Gastrocnemius medialis (tissue), 4 donors: ENCODE data around the gene MRAS. TPM values are rescaled to one million over a fixed set of nuclear protein-coding genes. Genes with fewer than 3 reads are reported as not detected.

Experiments used
- ATAC-seq, 2 donors: fragments of 150-250 bp; one replicate each; pipeline ENCODE4 v1.9.1; 2016
- DNase-seq, 2 donors: peaks; one replicate each; pipeline ENCODE4 v3.0.0-alpha.2; 2019
- H3K27ac ChIP-seq, 4 donors: fragments of 200-600 bp; sonication (generic); 1 replicate in 1 of 4; 2 replicates in 3 of 4; pipeline ENCODE4 v1.5.1; 2016 to 2018; ENCODE audit warnings: mild to moderate bottlenecking in 2 of 4, moderate library complexity in 1 of 4
- H3K27me3 ChIP-seq, 3 donors: fragments of 200-600 bp; sonication (generic) in 2 of 3; 1 replicate in 1 of 3; 2 replicates in 2 of 3; pipeline versions ENCODE4 v1.5.1 to v1.6.0; 2016 to 2019; ENCODE audit warnings: mild to moderate bottlenecking in 1 of 3, moderate library complexity in 1 of 3
- H3K36me3 ChIP-seq, 2 donors: fragments of 200-600 bp; sonication (generic) in 1 of 2; one replicate each; pipeline ENCODE4 v1.5.1; 2017 to 2018
- H3K4me1 ChIP-seq, 2 donors: fragments of 200-600 bp; sonication (generic) in 1 of 2; one replicate each; pipeline ENCODE4 v1.5.1; 2016 to 2017; ENCODE audit warnings: mild to moderate bottlenecking in 2 of 2
- H3K4me3 ChIP-seq, 4 donors: fragments of 200-600 bp; sonication (generic) in 3 of 4; 1 replicate in 1 of 4; 2 replicates in 3 of 4; pipeline ENCODE4 v1.5.1; 2016 to 2019; ENCODE audit warnings: mild to moderate bottlenecking in 2 of 4
- H3K9me3 ChIP-seq, 3 donors: fragments of 200-600 bp; sonication (generic) in 2 of 3; 1 replicate in 1 of 3; 2 replicates in 2 of 3; pipeline ENCODE4 v1.5.1; 2016 to 2019
- CTCF ChIP-seq, 5 experiments: fragments of 450-650 bp in 3 of 5; fragments of 200-600 bp in 2 of 5; sonication (generic) in 2 of 5; IDR thresholded peaks in 4 of 5; conservative IDR thresholded peaks in 1 of 5; 1 replicate in 4 of 5; 2 replicates in 1 of 5; pipeline ENCODE4 v1.5.1; 2016 to 2019; ENCODE audit warnings: antibody characterized with exemption in 5 of 5, mild to moderate bottlenecking in 3 of 5, moderate library complexity in 3 of 5
- POLR2A ChIP-seq, 2 donors: fragments of 450-650 bp; IDR thresholded peaks; one replicate each; pipeline ENCODE4 v1.6.1; 2017; ENCODE audit warnings: antibody characterized with exemption in 2 of 2, mild to moderate bottlenecking in 2 of 2, moderate library complexity in 2 of 2
- in situ Hi-C, 4 donors: fragments of 200-750 bp; cut with MboI; loops; one replicate each; pipeline versions ENCODE4 v1.15.0 to v1.8.0; 2017; ENCODE audit warnings: low sequenced_read_pairs in 4 of 4
- intact Hi-C: fragments of 100-400 bp; cut with DNase I; formaldehyde crosslinking; loops from one replicate; pipeline ENCODE4 v1.15.1; 2023; ENCODE audit warnings: low total_unique reads
- total RNA-seq, 4 donors: library from RNA; depleted of rRNA; stranded (reverse); fragments of >200 nt; gene quantifications; one replicate each; pipeline versions ENCODE4 v1.1.0 to v1.2.3, GENCODE V29; 2016

The MRAS gene
- total RNA-seq, 4 donors from 2014 or later = 45.8 to 149 (median 57.7) TPM

DNA sequence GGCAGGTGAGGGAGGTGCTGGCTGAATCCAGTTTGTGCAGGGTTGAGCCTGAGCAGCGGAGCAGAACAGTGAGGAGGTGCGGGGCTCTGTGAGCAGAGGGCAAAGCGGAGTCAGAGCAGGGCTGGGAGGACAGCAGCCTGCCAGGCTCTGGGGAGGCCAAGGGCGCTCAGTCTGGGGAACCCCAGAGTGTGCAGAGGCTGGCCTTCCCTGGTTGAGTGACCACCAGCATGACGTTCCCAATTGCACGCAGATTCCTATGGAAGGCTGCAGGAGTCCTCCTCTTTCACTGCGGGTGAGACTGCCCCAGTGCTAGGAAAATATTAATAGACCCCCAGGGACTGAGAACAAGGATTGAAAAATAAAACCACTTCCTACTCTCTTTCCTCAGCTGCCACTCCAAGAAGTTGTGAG lies 13.2 kb downstream of the MRAS start:
- peak overlapping the region; percentile 52 to 98 (median 80) for H3K27ac ChIP-seq
- no peak overlapping the region for H3K4me3 ChIP-seq
- ATAC-seq (no peak), DNase-seq (no peak)
- intact Hi-C loops (no loop called here), in situ Hi-C loops (no loop called here)
- H3K27me3 ChIP-seq = no peaks in the 10 kb centered on the region
- TF ChIP-seq POLR2A (IDR thresholded peaks at IDR 0.05) (no peak), CTCF (IDR thresholded peaks at IDR 0.05 in 4 of 5, conservative IDR thresholded peaks at IDR 0.05 in 1 of 5) (no peak)
- H3K9me3 ChIP-seq = no peaks in the 10 kb centered on the region
- H3K36me3 ChIP-seq = peaks cover 0 to 2% of the 10 kb centered on the region in 2 donors
- peaks cover 86 to 90% of the 10 kb centered on the region in 2 donors for H3K4me1 ChIP-seq

- peak overlapping the region in 2 of 4 donors; percentile 10 to 65 for H3K27ac ChIP-seq
- H3K27me3 ChIP-seq = no peaks in the 10 kb centered on the region
- no peaks in the 10 kb centered on the region for H3K36me3 ChIP-seq
- in situ Hi-C loops (no loop called here), intact Hi-C loops (no loop called here)
- ATAC-seq (no peak), DNase-seq (no peak)
- TF ChIP-seq POLR2A (IDR thresholded peaks at IDR 0.05) (no peak), CTCF (IDR thresholded peaks at IDR 0.05 in 4 of 5, conservative IDR thresholded peaks at IDR 0.05 in 1 of 5) (no peak)
- no peak overlapping the region for H3K4me3 ChIP-seq
- H3K9me3 ChIP-seq = no peaks in the 10 kb centered on the region
- H3K4me1 ChIP-seq = peaks cover 85 to 89% of the 10 kb centered on the region in 2 donors
These were observed 14.2 kb downstream of the MRAS start for GRCh38 chr3:138362538-138362937.

GRCh38 chr3:138363322-138363721 lies 14.9 kb downstream of the MRAS start:
- H3K27ac ChIP-seq = peak overlapping the region in 3 of 4 donors; percentile 10 to 65 (median 31)
- intact Hi-C loops (no loop called here), in situ Hi-C loops (no loop called here)
- DNase-seq = no peak
- peaks cover 86% of the 10 kb centered on the region in 2 donors for H3K4me1 ChIP-seq
- H3K27me3 ChIP-seq = no peaks in the 10 kb centered on the region
- TF ChIP-seq CTCF (IDR thresholded peaks at IDR 0.05 in 4 of 5, conservative IDR thresholded peaks at IDR 0.05 in 1 of 5) (no peak), POLR2A (IDR thresholded peaks at IDR 0.05) (no peak)
- no peak for ATAC-seq
- no peak overlapping the region for H3K4me3 ChIP-seq
- H3K9me3 ChIP-seq = no peaks in the 10 kb centered on the region
- no peaks in the 10 kb centered on the region for H3K36me3 ChIP-seq

DNA sequence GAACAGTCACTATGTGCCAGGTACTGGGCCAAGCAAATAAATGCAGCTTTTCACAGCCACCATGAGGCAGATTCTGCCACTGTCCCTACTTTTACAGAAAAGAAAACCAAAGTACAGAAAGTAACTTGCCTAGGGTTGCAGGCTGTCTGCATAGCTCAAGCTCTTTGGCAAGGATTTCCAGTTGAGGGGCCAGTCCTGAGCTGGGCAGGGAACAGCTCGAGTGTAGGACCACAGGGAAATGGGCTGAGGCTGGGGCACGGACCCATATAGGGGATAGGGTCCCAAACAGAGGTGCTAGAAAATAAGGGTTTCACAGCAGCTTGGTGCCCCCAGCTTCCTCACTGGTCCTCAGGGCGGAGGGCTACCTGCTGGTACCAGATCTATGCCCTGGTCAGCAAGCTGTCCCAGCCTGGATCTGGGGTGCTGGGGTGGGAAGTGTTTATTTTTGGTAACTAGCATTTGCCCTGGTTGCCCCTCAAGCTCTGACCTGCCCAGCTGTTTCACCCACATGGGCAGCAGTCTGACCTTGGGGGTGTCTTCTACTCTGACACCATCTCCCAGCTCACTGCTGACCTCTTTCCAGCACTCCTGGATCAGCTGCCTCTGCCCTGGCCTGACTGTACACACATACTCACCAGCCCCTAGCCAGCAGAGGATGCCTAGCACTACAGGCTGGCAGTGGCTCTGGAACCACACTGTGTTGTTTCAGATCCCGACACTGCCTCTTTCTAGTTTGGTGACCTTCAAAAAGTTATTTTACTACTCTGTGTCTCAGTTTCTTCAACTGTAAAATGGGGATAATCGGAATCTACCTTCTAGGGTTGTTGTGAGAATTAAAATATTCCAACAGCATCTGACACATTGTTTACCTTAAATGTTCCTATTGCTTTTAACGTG lies 16.2 kb downstream of the MRAS start:
- Histone ChIP-seq H3K4me3 (no peak overlapping the region), H3K27me3 (no peaks in the 10 kb centered on the region), H3K36me3 (no peaks in the 10 kb centered on the region), H3K27ac (peak overlapping the region; percentile 14 to 59 (median 26)), H3K4me1 (peaks cover 83 to 86% of the 10 kb centered on the region in 2 donors), H3K9me3 (no peaks in the 10 kb centered on the region)
- no peak for TF ChIP-seq CTCF (IDR thresholded peaks at IDR 0.05 in 4 of 5, conservative IDR thresholded peaks at IDR 0.05 in 1 of 5)
- TF ChIP-seq POLR2A (IDR thresholded peaks at IDR 0.05) = no peak
- no peak for ATAC-seq
- DNase-seq = no peak
- intact Hi-C loops (no loop called here), in situ Hi-C loops (no loop called here)
